ENCODE data around the gene PAX2. TPM values are rescaled to one million over a fixed set of nuclear protein-coding genes. Genes with fewer than 3 reads are reported as not detected.
A peak's percentile ranks its signal among the peaks of the same experiment; 100 is the strongest.

PAX2 gene
- total and polyA plus RNA-seq, 2 of the 13 experiments (the other 11 are each of a cell fraction or from before 2014, with no cell fraction given) = not detected

DNA sequence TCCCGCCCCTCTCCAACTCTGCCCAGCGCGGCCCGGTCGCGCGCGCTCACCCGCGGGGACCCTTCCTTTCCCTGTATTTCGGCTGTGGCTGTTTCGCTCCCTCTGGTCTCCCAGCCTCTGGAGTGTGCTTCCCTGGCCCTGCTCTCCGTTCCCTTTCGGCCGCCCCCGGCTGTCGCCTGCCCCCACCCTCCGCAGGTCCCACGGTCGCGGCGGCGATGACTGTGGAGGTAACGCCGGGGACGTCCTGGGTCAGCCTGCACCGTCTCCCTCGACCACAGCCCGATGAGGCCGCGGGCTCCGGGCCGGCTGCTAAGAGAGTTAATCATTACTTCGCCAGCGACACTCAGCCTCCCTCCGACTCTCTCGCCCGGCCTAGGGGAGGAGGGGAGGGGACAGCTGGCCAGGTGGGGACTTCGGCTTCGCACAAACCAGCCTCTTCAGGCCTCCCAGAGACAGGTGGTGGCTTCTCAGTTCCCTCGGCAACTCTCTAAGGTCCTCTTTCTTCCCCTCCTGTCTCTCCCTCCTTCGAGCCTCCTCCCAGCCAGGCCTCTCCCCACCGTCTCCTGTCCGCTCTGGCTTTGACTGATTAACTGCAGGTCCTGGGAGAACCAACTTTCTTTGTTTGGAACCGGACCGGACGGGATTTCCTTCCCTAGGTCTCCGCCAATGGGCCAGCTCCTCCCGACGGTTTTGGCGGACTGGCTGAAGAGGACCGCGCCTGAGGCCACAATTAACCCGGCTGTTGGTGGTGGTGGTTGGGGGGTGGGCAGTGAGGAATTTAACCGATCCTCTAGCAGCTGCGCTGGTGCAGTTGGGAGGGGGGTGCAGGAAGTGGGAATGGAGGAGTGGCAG is 5.6 kb upstream of the PAX2 start (continued):
- TF ChIP-seq, protein P1, sequence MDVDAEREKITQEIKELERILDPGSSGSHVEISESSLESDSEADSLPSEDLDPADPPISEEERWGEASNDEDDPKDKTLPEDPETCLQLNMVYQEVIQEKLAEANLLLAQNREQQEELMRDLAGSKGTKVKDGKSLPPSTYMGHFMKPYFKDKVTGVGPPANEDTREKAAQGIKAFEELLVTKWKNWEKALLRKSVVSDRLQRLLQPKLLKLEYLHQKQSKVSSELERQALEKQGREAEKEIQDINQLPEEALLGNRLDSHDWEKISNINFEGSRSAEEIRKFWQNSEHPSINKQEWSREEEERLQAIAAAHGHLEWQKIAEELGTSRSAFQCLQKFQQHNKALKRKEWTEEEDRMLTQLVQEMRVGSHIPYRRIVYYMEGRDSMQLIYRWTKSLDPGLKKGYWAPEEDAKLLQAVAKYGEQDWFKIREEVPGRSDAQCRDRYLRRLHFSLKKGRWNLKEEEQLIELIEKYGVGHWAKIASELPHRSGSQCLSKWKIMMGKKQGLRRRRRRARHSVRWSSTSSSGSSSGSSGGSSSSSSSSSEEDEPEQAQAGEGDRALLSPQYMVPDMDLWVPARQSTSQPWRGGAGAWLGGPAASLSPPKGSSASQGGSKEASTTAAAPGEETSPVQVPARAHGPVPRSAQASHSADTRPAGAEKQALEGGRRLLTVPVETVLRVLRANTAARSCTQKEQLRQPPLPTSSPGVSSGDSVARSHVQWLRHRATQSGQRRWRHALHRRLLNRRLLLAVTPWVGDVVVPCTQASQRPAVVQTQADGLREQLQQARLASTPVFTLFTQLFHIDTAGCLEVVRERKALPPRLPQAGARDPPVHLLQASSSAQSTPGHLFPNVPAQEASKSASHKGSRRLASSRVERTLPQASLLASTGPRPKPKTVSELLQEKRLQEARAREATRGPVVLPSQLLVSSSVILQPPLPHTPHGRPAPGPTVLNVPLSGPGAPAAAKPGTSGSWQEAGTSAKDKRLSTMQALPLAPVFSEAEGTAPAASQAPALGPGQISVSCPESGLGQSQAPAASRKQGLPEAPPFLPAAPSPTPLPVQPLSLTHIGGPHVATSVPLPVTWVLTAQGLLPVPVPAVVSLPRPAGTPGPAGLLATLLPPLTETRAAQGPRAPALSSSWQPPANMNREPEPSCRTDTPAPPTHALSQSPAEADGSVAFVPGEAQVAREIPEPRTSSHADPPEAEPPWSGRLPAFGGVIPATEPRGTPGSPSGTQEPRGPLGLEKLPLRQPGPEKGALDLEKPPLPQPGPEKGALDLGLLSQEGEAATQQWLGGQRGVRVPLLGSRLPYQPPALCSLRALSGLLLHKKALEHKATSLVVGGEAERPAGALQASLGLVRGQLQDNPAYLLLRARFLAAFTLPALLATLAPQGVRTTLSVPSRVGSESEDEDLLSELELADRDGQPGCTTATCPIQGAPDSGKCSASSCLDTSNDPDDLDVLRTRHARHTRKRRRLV (CRISPR knock-in tag; IDR thresholded peaks at IDR 0.05) = no peak
- TF ChIP-seq, protein P2, sequence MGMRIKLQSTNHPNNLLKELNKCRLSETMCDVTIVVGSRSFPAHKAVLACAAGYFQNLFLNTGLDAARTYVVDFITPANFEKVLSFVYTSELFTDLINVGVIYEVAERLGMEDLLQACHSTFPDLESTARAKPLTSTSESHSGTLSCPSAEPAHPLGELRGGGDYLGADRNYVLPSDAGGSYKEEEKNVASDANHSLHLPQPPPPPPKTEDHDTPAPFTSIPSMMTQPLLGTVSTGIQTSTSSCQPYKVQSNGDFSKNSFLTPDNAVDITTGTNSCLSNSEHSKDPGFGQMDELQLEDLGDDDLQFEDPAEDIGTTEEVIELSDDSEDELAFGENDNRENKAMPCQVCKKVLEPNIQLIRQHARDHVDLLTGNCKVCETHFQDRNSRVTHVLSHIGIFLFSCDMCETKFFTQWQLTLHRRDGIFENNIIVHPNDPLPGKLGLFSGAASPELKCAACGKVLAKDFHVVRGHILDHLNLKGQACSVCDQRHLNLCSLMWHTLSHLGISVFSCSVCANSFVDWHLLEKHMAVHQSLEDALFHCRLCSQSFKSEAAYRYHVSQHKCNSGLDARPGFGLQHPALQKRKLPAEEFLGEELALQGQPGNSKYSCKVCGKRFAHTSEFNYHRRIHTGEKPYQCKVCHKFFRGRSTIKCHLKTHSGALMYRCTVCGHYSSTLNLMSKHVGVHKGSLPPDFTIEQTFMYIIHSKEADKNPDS (CRISPR knock-in tag; IDR thresholded peaks at IDR 0.05) = no peak
- TF ChIP-seq IRF2 (CRISPR knock-in tag; IDR thresholded peaks at IDR 0.05) (no peak), ZNF12 (CRISPR knock-in tag; IDR thresholded peaks at IDR 0.05) (no peak), ZBTB20 (CRISPR knock-in tag; IDR thresholded peaks at IDR 0.05; ENCODE audit: borderline replicate concordance, low read depth) (no peak), FOXK1 (CRISPR knock-in tag; IDR thresholded peaks at IDR 0.05; ENCODE audit: borderline replicate concordance, low read depth) (no peak), ZSCAN31 (CRISPR knock-in tag; IDR thresholded peaks at IDR 0.05; ENCODE audit: low read depth) (no peak), ZNF160 (CRISPR knock-in tag; IDR thresholded peaks at IDR 0.05) (no peak), ZSCAN25 (CRISPR knock-in tag; IDR thresholded peaks at IDR 0.05) (no peak), NR2F1 (CRISPR knock-in tag; IDR thresholded peaks at IDR 0.05) (no peak), ZNF367 (CRISPR knock-in tag; IDR thresholded peaks at IDR 0.05; ENCODE audit: borderline replicate concordance) (no peak), SP4 (CRISPR knock-in tag; IDR thresholded peaks at IDR 0.05) (no peak), ZFX (CRISPR knock-in tag; IDR thresholded peaks at IDR 0.05; ENCODE audit: low read depth) (peak; percentile 42; the same call in 1 of the 2 replicates), KLF11 (CRISPR knock-in tag; IDR thresholded peaks at IDR 0.05) (no peak), PAWR (CRISPR knock-in tag; IDR thresholded peaks at IDR 0.05; ENCODE audit: borderline replicate concordance) (no peak), SATB2 (CRISPR knock-in tag; IDR thresholded peaks at IDR 0.05) (no peak), ELF4 (CRISPR knock-in tag; IDR thresholded peaks at IDR 0.05; ENCODE audit: borderline replicate concordance) (no peak), ZNF570 (CRISPR knock-in tag; IDR thresholded peaks at IDR 0.05; ENCODE audit: borderline replicate concordance) (no peak), ZNF589 (CRISPR knock-in tag; conservative IDR thresholded peaks at IDR 0.05) (no peak)
- TF ChIP-seq, protein P3, sequence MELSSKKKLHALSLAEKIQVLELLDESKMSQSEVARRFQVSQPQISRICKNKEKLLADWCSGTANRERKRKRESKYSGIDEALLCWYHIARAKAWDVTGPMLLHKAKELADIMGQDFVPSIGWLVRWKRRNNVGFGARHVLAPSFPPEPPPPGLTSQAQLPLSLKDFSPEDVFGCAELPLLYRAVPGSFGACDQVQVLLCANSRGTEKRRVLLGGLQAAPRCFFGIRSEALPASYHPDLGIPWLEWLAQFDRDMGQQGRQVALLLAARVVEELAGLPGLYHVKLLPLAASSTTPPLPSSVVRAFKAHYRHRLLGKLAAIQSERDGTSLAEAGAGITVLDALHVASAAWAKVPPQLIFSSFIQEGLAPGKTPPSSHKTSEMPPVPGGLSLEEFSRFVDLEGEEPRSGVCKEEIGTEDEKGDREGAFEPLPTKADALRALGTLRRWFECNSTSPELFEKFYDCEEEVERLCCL (CRISPR knock-in tag; IDR thresholded peaks at IDR 0.05; ENCODE audit: borderline replicate concordance) = no peak

Measured in HepG2 (cell line).